KMS-11 (cell line): Measurements from ENCODE around the gene OR52M1.

ENCODE experiments used
- H2AFZ ChIP-seq: fragments of 200-600 bp; sonication (generic); 2 replicates; pipeline ENCODE4 v1.6.1; 2016; ENCODE audit warnings: antibody characterized with exemption, mixed run types, low read depth
- H3K27ac ChIP-seq: fragments of 200-600 bp; sonication (generic); 2 replicates; pipeline ENCODE4 v1.6.1; 2016; ENCODE audit warnings: mild to moderate bottlenecking, mixed run types
- H3K27me3 ChIP-seq: fragments of 200-600 bp; sonication (generic); 2 replicates; pipeline ENCODE4 v1.6.1; 2017; ENCODE audit warnings: mild to moderate bottlenecking, low read depth, mixed run types, moderate library complexity; ENCODE audit not compliant: insufficient read depth
- H3K36me3 ChIP-seq: fragments of 200-600 bp; sonication (generic); 2 replicates; pipeline ENCODE4 v1.6.1; 2017; ENCODE audit warnings: mild to moderate bottlenecking, mixed run types; ENCODE audit not compliant: insufficient read depth
- H3K4me1 ChIP-seq: fragments of 200-600 bp; sonication (generic); 2 replicates; pipeline ENCODE4 v1.6.1; 2016; ENCODE audit warnings: mild to moderate bottlenecking, low read depth, mixed run types; ENCODE audit not compliant: poor library complexity, severe bottlenecking
- H3K4me2 ChIP-seq: fragments of 200-600 bp; sonication (generic); 2 replicates; pipeline ENCODE4 v1.7.0; 2016; ENCODE audit warnings: mild to moderate bottlenecking, mixed run types
- H3K4me3 ChIP-seq: fragments of 200-600 bp; sonication (generic); IDR thresholded peaks from 2 replicates; pipeline ENCODE4 v1.6.1; 2017; ENCODE audit warnings: low read depth, low read length, mixed read lengths; ENCODE audit not compliant: insufficient read depth
- H3K79me2 ChIP-seq: fragments of 200-600 bp; sonication (generic); 2 replicates; pipeline ENCODE4 v1.6.1; 2016; ENCODE audit warnings: low read depth, mixed run types; ENCODE audit not compliant: insufficient read depth
- H3K9ac ChIP-seq: fragments of 200-600 bp; sonication (generic); 2 replicates; pipeline ENCODE4 v1.6.1; 2016; ENCODE audit warnings: mild to moderate bottlenecking, mixed run types
- H4K20me1 ChIP-seq: fragments of 200-600 bp; sonication (generic); 2 replicates; pipeline ENCODE4 v1.6.1; 2016; ENCODE audit warnings: mild to moderate bottlenecking, mixed run types; ENCODE audit not compliant: insufficient read depth
- TF ChIP-seq, protein P1 (sequence below): fragments of 200-600 bp; sonication (generic); conservative IDR thresholded peaks from 2 replicates; pipeline ENCODE4 v1.6.1; 2017; ENCODE audit warnings: low read depth, mild to moderate bottlenecking, antibody characterized with exemption, low read length, moderate library complexity, mixed read lengths

Gene OR52M1

DNA sequence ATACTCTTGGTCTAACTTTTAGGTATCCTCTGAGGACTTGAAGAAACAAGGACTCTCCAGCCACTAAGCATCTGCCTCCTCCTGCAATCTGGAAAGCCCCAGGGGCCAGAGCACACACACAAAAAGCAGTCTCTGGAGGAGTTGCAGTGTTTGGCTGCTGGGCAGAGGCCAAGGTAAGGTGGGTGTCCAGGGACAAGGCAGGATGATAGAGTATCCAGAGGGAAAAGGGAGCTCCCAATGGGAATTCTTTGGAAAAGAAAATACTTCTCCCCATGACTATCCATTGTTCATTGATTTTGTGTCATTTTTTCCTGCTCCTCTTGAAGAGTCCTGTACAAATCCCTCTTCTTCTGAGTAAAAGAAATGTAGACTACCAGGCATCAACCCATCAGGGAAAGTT, 36.5 kb downstream of the OR52M1 start, which contains the start of gene OR52I2:
Gene OR52I2, plus strand, starts transcription at position 301 of the 400 bp plus-strand sequence.
- H3K4me1 ChIP-seq = no peaks in the 10 kb centered on the region
- H3K9ac ChIP-seq = no peak within 1 kb of the TSS
- no peaks in the 10 kb centered on the region for H3K79me2 ChIP-seq
- no peaks in the 10 kb centered on the region for H3K36me3 ChIP-seq
- TF ChIP-seq, protein P1, sequence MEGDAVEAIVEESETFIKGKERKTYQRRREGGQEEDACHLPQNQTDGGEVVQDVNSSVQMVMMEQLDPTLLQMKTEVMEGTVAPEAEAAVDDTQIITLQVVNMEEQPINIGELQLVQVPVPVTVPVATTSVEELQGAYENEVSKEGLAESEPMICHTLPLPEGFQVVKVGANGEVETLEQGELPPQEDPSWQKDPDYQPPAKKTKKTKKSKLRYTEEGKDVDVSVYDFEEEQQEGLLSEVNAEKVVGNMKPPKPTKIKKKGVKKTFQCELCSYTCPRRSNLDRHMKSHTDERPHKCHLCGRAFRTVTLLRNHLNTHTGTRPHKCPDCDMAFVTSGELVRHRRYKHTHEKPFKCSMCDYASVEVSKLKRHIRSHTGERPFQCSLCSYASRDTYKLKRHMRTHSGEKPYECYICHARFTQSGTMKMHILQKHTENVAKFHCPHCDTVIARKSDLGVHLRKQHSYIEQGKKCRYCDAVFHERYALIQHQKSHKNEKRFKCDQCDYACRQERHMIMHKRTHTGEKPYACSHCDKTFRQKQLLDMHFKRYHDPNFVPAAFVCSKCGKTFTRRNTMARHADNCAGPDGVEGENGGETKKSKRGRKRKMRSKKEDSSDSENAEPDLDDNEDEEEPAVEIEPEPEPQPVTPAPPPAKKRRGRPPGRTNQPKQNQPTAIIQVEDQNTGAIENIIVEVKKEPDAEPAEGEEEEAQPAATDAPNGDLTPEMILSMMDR = no peak
- H4K20me1 ChIP-seq = no peaks in the 10 kb centered on the region
- no peak within 1 kb of the TSS for H2AFZ ChIP-seq
- H3K4me2 ChIP-seq = no peak within 1 kb of the TSS
- H3K4me3 ChIP-seq = no peak within 1 kb of the TSS
- no peaks in the 10 kb centered on the region for H3K27me3 ChIP-seq
- no peak within 1 kb of the TSS for H3K27ac ChIP-seq

- H3K36me3 ChIP-seq = no peaks in the 10 kb centered on the region
- no peaks in the 10 kb centered on the region for H4K20me1 ChIP-seq
- H2AFZ ChIP-seq = no peak overlapping the region
- TF ChIP-seq, protein P1 = no peak
- no peak overlapping the region for H3K4me3 ChIP-seq
- H3K4me1 ChIP-seq = no peaks in the 10 kb centered on the region
- no peak overlapping the region for H3K9ac ChIP-seq
- no peaks in the 10 kb centered on the region for H3K79me2 ChIP-seq
- no peak overlapping the region for H3K27ac ChIP-seq
- H3K27me3 ChIP-seq = no peaks in the 10 kb centered on the region
- no peak overlapping the region for H3K4me2 ChIP-seq
These were observed 44.0 kb downstream of the OR52M1 start for GRCh38 chr11:4589017-4589416.

- Histone ChIP-seq H4K20me1 (no peaks in the 10 kb centered on the region), H2AFZ (no peak within 1 kb of the TSS), H3K9ac (no peak within 1 kb of the TSS), H3K4me1 (no peaks in the 10 kb centered on the region), H3K27me3 (no peaks in the 10 kb centered on the region), H3K4me2 (no peak within 1 kb of the TSS), H3K79me2 (no peaks in the 10 kb centered on the region), H3K27ac (no peak within 1 kb of the TSS), H3K36me3 (no peaks in the 10 kb centered on the region), H3K4me3 (no peak within 1 kb of the TSS)
- TF ChIP-seq, protein P1 = no peak
These were observed 48.7 kb downstream of the OR52M1 start, which contains the start of gene OR52I1 for GRCh38 chr11:4593739-4594138. OR52I1 (plus strand) TSS chr11:4594039; CDS start chr11:4594039, 0 bp downstream.
